HEK293 (cell line): ENCODE data around the gene TPST2.

Experiments
- CTCF ChIA-PET: fragments of 350-600 bp; formaldehyde crosslinking; extraction: SDS; loops from one replicate; lab custom pipeline; 2021; ENCODE audit warnings: antibody characterized with exemption; lab: Yijun Ruan, JAX
- POLR2A ChIA-PET: fragments of 300-600 bp; formaldehyde crosslinking; extraction: SDS; loops from one replicate; lab custom pipeline; 2020; ENCODE audit warnings: antibody characterized with exemption, inconsistent platforms; lab: Yijun Ruan, JAX
- H3K27ac ChIP-seq: fragments of 200-500 bp; sonication (Bioruptor generic); 2 replicates; pipeline ENCODE4 v1.5.1; 2014; ENCODE audit warnings: low read depth, low read length, control low read depth, inconsistent platforms; ENCODE audit errors: extremely low read depth
- H3K36me3 ChIP-seq, 2 experiments: fragments of 200-500 bp in 1 of 2; sonication (Bioruptor generic) in 1 of 2; 1 replicate in 1 of 2; 2 replicates in 1 of 2; pipeline ENCODE4 v1.5.1; 2014 to 2017; ENCODE audit warnings: inconsistent platforms in 2 of 2, low read length in 2 of 2; ENCODE audit not compliant: control insufficient read depth in 2 of 2, insufficient read depth in 1 of 2
- H3K4me1 ChIP-seq: fragments of 200-500 bp; sonication (Bioruptor generic); 2 replicates; pipeline ENCODE4 v1.5.1; 2014; ENCODE audit warnings: mild to moderate bottlenecking, low read length, inconsistent platforms; ENCODE audit not compliant: control insufficient read depth, insufficient read depth
- H3K4me3 ChIP-seq: 2 replicates; pipeline ENCODE4 v1.5.1; 2011; ENCODE audit warnings: low read depth, mild to moderate bottlenecking, control low read depth, low read length, moderate library complexity
- H3K9me3 ChIP-seq: fragments of 200-500 bp; sonication (Bioruptor generic); 2 replicates; pipeline ENCODE4 v1.5.1; 2014; ENCODE audit warnings: low read depth, low read length, inconsistent platforms; ENCODE audit not compliant: control insufficient read depth, insufficient read depth
- KLF9 ChIP-seq: fragments of 450-650 bp; formaldehyde crosslinking; IDR thresholded peaks from 2 replicates; pipeline ENCODE4 v1.5.1; 2016; ENCODE audit warnings: missing biosample characterization, missing genetic modification characterization, low read depth
- YY2 ChIP-seq: fragments of 450-650 bp; formaldehyde crosslinking; IDR thresholded peaks from 2 replicates; pipeline ENCODE4 v1.5.1; 2016; ENCODE audit warnings: missing biosample characterization, missing genetic modification characterization
- ZBTB26 ChIP-seq: fragments of 450-650 bp; formaldehyde crosslinking; optimal IDR thresholded peaks from 2 replicates; pipeline ENCODE3; 2016; ENCODE audit warnings: missing biosample characterization, mild to moderate bottlenecking, missing genetic modification characterization
- ZEB2 ChIP-seq: fragments of 450-650 bp; formaldehyde crosslinking; IDR thresholded peaks from 2 replicates; pipeline ENCODE4 v1.5.1; 2016; ENCODE audit warnings: missing biosample characterization, missing genetic modification characterization
- ZFP3 ChIP-seq: fragments of 450-650 bp; formaldehyde crosslinking; IDR thresholded peaks from 2 replicates; pipeline ENCODE4 v1.5.1; 2016; ENCODE audit warnings: low read depth, missing biosample characterization, missing genetic modification characterization
- ZFP69B ChIP-seq: fragments of 450-650 bp; formaldehyde crosslinking; IDR thresholded peaks from 2 replicates; pipeline ENCODE4 v1.5.1; 2016; ENCODE audit warnings: missing biosample characterization, missing genetic modification characterization
- ZIC2 ChIP-seq: fragments of 450-650 bp; formaldehyde crosslinking; IDR thresholded peaks from 2 replicates; pipeline ENCODE4 v1.5.1; 2016; ENCODE audit warnings: missing biosample characterization, missing genetic modification characterization
- ZNF10 ChIP-seq: fragments of 450-650 bp; formaldehyde crosslinking; IDR thresholded peaks from 2 replicates; pipeline ENCODE4 v1.5.1; 2017; ENCODE audit warnings: missing biosample characterization, missing genetic modification characterization
- ZNF148 ChIP-seq: fragments of 450-650 bp; formaldehyde crosslinking; IDR thresholded peaks from 2 replicates; pipeline ENCODE4 v1.5.0; 2017; ENCODE audit warnings: missing biosample characterization, missing genetic modification characterization, borderline replicate concordance
- ZNF19 ChIP-seq: fragments of 450-650 bp; formaldehyde crosslinking; IDR thresholded peaks from 2 replicates; pipeline ENCODE4; 2016; ENCODE audit warnings: missing biosample characterization, missing genetic modification characterization, low read depth
- ZNF211 ChIP-seq: fragments of 450-650 bp; formaldehyde crosslinking; IDR thresholded peaks from 2 replicates; pipeline ENCODE4 v1.5.1; 2016; ENCODE audit warnings: low read depth, missing biosample characterization, missing genetic modification characterization
- ZNF24 ChIP-seq: fragments of 450-650 bp; formaldehyde crosslinking; IDR thresholded peaks from 2 replicates; pipeline ENCODE4 v1.5.1; 2016; ENCODE audit warnings: missing biosample characterization, missing genetic modification characterization
- ZNF26 ChIP-seq: fragments of 450-650 bp; formaldehyde crosslinking; IDR thresholded peaks from 2 replicates; pipeline ENCODE4 v1.5.1; 2016; ENCODE audit warnings: missing biosample characterization, missing genetic modification characterization
- ZNF280C ChIP-seq: fragments of 450-650 bp; formaldehyde crosslinking; IDR thresholded peaks from 2 replicates; pipeline ENCODE4 v1.5.1; 2016; ENCODE audit warnings: missing biosample characterization, missing genetic modification characterization
- ZNF280D ChIP-seq: fragments of 450-650 bp; formaldehyde crosslinking; IDR thresholded peaks from 2 replicates; pipeline ENCODE4 v1.5.1; 2016; ENCODE audit warnings: missing biosample characterization, missing genetic modification characterization
- ZNF449 ChIP-seq: fragments of 450-650 bp; formaldehyde crosslinking; IDR thresholded peaks from 2 replicates; pipeline ENCODE4 v1.5.1; 2017; ENCODE audit warnings: missing biosample characterization, mild to moderate bottlenecking, missing genetic modification characterization, moderate library complexity
- ZNF624 ChIP-seq: fragments of 450-650 bp; formaldehyde crosslinking; IDR thresholded peaks from 2 replicates; pipeline ENCODE4 v1.5.1; 2017; ENCODE audit warnings: missing biosample characterization, missing genetic modification characterization
- ZNF658 ChIP-seq: fragments of 450-650 bp; formaldehyde crosslinking; IDR thresholded peaks from 2 replicates; pipeline ENCODE4; 2016; ENCODE audit warnings: missing biosample characterization, missing genetic modification characterization
- ZNF747 ChIP-seq: fragments of 450-650 bp; formaldehyde crosslinking; IDR thresholded peaks from 2 replicates; pipeline ENCODE4 v1.5.1; 2016; ENCODE audit warnings: missing biosample characterization, missing genetic modification characterization
- ZNF76 ChIP-seq: fragments of 450-650 bp; formaldehyde crosslinking; IDR thresholded peaks from 2 replicates; pipeline ENCODE4; 2016; ENCODE audit warnings: low read depth, missing biosample characterization, missing genetic modification characterization, borderline replicate concordance

TPST2 gene

GRCh38 chr22:26508148-26508547 is 81.8 kb downstream of the TPST2 start:
- ChIA-PET CTCF (interaction anchor here (0.7 kb wide), 1 partner anchor 157 kb away, joined by 3 read pairs; no protein-coding TSS in a partner anchor), POLR2A (no interaction called here)
- no peaks in the 10 kb centered on the region for H3K4me1 ChIP-seq
- H3K9me3 ChIP-seq: no peaks in the 10 kb centered on the region
- H3K36me3 ChIP-seq: peaks cover 66 to 75% of the 10 kb centered on the region in 2 experiments
- no peak overlapping the region for H3K27ac ChIP-seq
- TF ChIP-seq ZNF26 (tag by site-specific recombination): no peak
- TF ChIP-seq ZNF658: no peak
- no peak overlapping the region for H3K4me3 ChIP-seq

GRCh38 chr22:26503758-26504157 is 86.2 kb downstream of the TPST2 start:
- POLR2A ChIA-PET: interaction anchor here (0.7 to 1.2 kb wide), 3 partner anchors 9 to 169 kb away, joined by 3 to 6 read pairs (median 4); partner anchors contain the start of genes HPS4, SRRD and TFIP11
- peaks cover 71 to 95% of the 10 kb centered on the region in 2 experiments for H3K36me3 ChIP-seq

More at GRCh38 chr22:26503758-26504157, 86.2 kb downstream of the TPST2 start:
- no peak overlapping the region for H3K27ac ChIP-seq
- no peak overlapping the region for H3K4me3 ChIP-seq
- CTCF ChIA-PET: interaction anchor here (0.5 to 1.7 kb wide), 13 partner anchors 8 to 621 kb away, joined by 3 to 12 read pairs (median 6); partner anchors contain the start of genes SRRD and TFIP11
- no peaks in the 10 kb centered on the region for H3K4me1 ChIP-seq
- TF ChIP-seq ZNF10: no peak
- TF ChIP-seq ZNF280C (tag by site-specific recombination): no peak
- TF ChIP-seq ZFP69B (tag by site-specific recombination): no peak
- no peak for TF ChIP-seq KLF9 (tag by site-specific recombination)
- TF ChIP-seq ZNF24 (tag by site-specific recombination): no peak
- no peak for TF ChIP-seq ZNF624 (tag by site-specific recombination)
- TF ChIP-seq ZEB2 (tag by site-specific recombination): no peak
- no peak for TF ChIP-seq ZNF211 (tag by site-specific recombination)
- no peak for TF ChIP-seq ZNF148
- TF ChIP-seq ZNF76 (tag by site-specific recombination): no peak
- no peak for TF ChIP-seq ZIC2 (tag by site-specific recombination)
- no peak for TF ChIP-seq ZNF747 (tag by site-specific recombination)
- no peak for TF ChIP-seq ZFP3 (tag by site-specific recombination)
- TF ChIP-seq ZNF19 (tag by site-specific recombination): no peak
- no peak for TF ChIP-seq ZBTB26 (tag by site-specific recombination)
- no peak for TF ChIP-seq YY2 (tag by site-specific recombination)
- TF ChIP-seq ZNF449: no peak
- no peak for TF ChIP-seq ZNF280D
- no peaks in the 10 kb centered on the region for H3K9me3 ChIP-seq
